A673 (cell line): ENCODE results near the gene CCDC88B.

Experiments used
- EZH2 ChIP-seq: fragments of 200-600 bp; sonication (generic); IDR thresholded peaks from 2 replicates; pipeline ENCODE4 v1.6.1; 2017; ENCODE audit warnings: borderline replicate concordance, low read depth, mild to moderate bottlenecking, mixed read lengths, antibody characterized with exemption, low read length; ENCODE audit not compliant: poor library complexity, severe bottlenecking
- TF ChIP-seq, protein P1 (sequence below): fragments of 300-800, 200-600 bp; sonication (generic); conservative IDR thresholded peaks from 2 replicates; pipeline ENCODE4 v1.5.1; 2017; ENCODE audit warnings: low read depth, mild to moderate bottlenecking, antibody characterized with exemption, low read length, moderate library complexity, mixed read lengths

- no peak for TF ChIP-seq EZH2
- TF ChIP-seq, protein P1, sequence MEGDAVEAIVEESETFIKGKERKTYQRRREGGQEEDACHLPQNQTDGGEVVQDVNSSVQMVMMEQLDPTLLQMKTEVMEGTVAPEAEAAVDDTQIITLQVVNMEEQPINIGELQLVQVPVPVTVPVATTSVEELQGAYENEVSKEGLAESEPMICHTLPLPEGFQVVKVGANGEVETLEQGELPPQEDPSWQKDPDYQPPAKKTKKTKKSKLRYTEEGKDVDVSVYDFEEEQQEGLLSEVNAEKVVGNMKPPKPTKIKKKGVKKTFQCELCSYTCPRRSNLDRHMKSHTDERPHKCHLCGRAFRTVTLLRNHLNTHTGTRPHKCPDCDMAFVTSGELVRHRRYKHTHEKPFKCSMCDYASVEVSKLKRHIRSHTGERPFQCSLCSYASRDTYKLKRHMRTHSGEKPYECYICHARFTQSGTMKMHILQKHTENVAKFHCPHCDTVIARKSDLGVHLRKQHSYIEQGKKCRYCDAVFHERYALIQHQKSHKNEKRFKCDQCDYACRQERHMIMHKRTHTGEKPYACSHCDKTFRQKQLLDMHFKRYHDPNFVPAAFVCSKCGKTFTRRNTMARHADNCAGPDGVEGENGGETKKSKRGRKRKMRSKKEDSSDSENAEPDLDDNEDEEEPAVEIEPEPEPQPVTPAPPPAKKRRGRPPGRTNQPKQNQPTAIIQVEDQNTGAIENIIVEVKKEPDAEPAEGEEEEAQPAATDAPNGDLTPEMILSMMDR, result no peak
Observed at GRCh38 chr11:64295760-64296159, 44.2 kb upstream of the CCDC88B start.
